ENCODE measurements around the gene SOX13.

The SOX13 gene

DNA sequence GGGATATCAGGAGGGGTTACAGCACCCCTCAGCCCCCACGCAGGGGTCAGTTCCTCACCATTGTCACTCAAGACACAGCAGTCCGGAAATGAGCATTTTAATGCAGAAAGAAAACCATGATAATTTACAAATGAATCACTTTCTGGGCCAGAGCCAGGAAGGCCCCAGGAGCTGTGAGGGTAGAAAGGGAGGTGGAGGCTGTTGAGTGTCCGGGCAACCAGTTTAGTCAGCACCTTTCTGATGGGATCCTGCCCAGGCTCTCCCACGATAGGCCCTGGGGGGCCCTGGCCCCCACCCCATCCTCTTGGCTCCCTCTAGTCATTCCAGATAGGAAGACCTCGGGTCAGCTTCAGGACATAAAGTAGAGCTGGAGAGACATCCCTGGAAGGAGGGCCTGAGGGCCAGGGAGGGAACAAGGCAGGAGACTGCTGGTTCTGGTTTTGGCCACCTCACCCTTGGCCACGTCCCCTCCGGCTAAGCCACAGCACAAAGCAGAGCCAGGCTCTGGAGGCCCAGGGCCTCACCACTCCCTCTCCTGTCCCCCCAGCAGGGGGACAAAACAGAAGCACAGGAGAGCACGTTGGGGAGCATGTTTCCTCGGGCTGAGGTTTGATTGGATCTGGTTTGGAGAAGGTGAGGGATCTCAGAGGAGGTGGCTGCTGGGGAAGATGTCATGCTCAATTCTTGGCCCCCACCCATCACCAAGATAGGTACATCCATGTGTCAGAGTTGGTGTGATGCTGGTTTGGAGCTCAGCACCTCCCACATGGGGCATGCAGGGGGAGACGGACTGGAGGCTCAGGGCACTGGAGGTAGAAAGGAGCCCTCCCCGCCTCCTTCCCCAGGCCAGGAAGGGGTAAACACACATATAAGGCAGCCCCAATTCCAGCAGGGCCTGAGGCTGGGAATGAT, 58.3 kb downstream of the SOX13 start:
- DNase-seq = no peak
- no peak for TF ChIP-seq POLR2A (IDR thresholded peaks at IDR 0.05; ENCODE audit: low read length)
- TF ChIP-seq GATA1 (IDR thresholded peaks at IDR 0.05; ENCODE audit: low read depth, low read length) = no peak

DNA sequence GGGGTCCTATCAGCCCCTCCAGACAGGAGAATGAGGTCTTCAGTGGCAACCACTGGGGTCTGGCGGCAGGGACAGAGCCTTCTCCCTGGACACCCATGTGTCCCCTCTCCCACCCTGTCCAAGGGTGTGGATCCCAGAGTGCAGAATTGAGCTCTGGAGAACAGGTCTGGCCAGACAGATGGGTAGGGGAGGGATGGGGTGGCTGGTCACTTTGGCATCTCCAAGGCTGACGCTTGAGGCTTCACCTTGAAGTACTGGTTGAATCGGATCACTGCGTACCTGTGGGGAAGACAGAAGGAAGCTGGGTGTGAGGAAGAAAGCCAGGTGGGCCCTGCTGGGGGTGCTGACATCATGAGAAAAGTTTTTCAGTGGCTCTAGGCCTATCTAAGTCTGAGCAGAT, 59.1 kb downstream of the SOX13 start:
- DNase-seq = no peak
- TF ChIP-seq POLR2A (IDR thresholded peaks at IDR 0.05; ENCODE audit: low read length) = no peak

- TF ChIP-seq GATA1 (IDR thresholded peaks at IDR 0.05; ENCODE audit: low read depth, low read length) (no peak), POLR2A (IDR thresholded peaks at IDR 0.05; ENCODE audit: low read length) (no peak)
- DNase-seq = no peak
Measured at GRCh38 chr1:204132718-204133117, 59.8 kb downstream of the SOX13 start.

DNA sequence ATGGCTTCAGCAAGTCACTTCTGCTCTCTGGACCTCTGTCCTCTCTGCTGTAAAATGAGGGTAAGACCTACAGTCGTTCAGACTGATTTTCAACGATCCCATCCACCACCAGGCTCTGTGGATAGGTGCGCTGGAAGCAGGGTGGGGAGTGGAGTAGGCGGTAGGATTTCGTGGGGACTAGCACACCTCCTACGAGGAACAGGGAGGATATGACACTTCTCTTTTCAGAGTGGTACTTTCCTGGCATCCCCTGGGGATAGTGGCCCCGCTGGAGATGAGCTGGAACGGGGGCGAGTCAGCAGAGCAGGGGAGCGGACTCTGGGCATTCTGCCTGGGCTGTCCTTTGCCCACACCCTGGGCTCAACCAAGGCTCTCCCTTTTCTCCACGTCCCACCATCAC, 61.2 kb downstream of the SOX13 start:
- TF ChIP-seq GATA1 (IDR thresholded peaks at IDR 0.05; ENCODE audit: low read depth, low read length) (no peak), POLR2A (IDR thresholded peaks at IDR 0.05; ENCODE audit: low read length) (no peak)

DNA sequence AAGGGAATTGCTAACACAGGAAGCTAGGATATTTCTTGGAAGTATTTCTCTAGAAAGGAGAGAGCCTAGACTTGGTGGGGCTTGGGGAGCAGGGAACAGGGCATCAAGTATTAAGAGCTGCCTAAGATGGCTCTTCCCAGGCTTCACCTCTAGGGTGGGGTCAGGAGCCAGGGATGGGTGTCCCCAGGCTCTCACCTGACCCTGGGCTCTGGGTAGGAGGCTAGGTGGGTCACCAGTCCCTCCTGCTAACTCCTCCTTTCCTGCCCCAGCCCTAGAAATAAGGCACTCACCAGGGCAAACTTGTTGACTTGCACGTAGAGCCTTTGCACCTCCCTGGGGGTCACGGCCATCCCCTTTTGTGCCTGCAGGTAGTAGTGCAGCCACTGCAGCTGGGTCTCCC, 63.9 kb downstream of the SOX13 start:
- no peak for DNase-seq
- TF ChIP-seq POLR2A (IDR thresholded peaks at IDR 0.05; ENCODE audit: low read length) (no peak), GATA1 (IDR thresholded peaks at IDR 0.05; ENCODE audit: low read depth, low read length) (no peak)

More for the DNA sequence above, 61.2 kb downstream of the SOX13 start:
- no peak for DNase-seq

GRCh38 chr1:204139088-204139487, 66.2 kb downstream of the SOX13 start:
- no peak for TF ChIP-seq POLR2A (IDR thresholded peaks at IDR 0.05; ENCODE audit: low read length)
- TF ChIP-seq GATA1 (IDR thresholded peaks at IDR 0.05; ENCODE audit: low read depth, low read length) = no peak

GRCh38 chr1:204139952-204140351, 67.0 kb downstream of the SOX13 start:
- no peak for TF ChIP-seq GATA1 (IDR thresholded peaks at IDR 0.05; ENCODE audit: low read depth, low read length)

More at GRCh38 chr1:204139088-204139487, 66.2 kb downstream of the SOX13 start:
- DNase-seq = no peak

GRCh38 chr1:204141131-204141530, 68.2 kb downstream of the SOX13 start:
- TF ChIP-seq GATA1 (IDR thresholded peaks at IDR 0.05; ENCODE audit: low read depth, low read length) (no peak), POLR2A (IDR thresholded peaks at IDR 0.05; ENCODE audit: low read length) (no peak)

More at GRCh38 chr1:204139952-204140351, 67.0 kb downstream of the SOX13 start:
- DNase-seq = no peak

DNA sequence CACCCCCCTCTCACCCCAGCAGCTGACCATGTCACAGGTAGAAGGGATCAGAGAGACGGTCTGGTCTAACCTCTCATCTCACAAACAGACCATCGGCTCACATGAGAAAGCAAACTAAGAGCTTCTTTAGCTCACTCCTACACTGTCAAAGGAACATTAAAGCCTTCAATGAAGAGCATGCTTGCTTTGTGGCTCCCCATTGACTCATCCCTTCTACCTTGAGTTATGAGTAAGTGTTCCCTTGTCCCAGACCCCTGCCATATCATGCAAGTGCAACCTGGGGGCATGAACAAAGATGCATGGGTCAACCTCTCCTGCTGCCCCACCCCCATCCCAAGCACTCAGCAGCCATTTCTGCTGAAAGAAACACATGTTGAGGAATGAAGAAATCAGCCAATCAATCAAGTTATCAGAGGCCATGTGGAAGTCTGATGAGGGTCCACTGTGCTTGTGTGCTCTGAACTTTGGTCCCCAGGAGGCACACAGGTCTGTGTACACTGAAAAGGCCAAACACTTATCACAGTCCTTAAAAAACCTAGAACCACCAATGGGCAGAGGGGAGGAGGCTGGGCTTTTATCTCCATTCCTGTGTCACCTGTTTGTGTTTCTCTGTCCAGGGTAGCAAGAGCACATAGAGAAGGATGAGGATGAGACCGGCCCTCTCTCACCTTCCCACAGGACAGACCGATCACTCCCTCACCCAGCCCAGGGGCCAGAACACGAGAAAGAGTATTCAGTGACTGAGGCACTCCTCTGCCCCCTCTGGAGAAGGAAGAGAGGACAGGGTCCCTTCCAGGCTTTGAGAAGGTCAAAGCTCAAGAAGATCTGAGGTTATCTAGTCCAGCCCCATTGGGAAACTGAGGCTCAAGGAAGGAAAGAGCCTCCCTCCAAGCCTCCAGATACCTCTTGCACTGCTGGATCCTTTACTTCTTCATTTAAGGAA, 69.4 kb downstream of the SOX13 start:
- DNase-seq = no peak

More at GRCh38 chr1:204141131-204141530, 68.2 kb downstream of the SOX13 start:
- no peak for DNase-seq

DNA sequence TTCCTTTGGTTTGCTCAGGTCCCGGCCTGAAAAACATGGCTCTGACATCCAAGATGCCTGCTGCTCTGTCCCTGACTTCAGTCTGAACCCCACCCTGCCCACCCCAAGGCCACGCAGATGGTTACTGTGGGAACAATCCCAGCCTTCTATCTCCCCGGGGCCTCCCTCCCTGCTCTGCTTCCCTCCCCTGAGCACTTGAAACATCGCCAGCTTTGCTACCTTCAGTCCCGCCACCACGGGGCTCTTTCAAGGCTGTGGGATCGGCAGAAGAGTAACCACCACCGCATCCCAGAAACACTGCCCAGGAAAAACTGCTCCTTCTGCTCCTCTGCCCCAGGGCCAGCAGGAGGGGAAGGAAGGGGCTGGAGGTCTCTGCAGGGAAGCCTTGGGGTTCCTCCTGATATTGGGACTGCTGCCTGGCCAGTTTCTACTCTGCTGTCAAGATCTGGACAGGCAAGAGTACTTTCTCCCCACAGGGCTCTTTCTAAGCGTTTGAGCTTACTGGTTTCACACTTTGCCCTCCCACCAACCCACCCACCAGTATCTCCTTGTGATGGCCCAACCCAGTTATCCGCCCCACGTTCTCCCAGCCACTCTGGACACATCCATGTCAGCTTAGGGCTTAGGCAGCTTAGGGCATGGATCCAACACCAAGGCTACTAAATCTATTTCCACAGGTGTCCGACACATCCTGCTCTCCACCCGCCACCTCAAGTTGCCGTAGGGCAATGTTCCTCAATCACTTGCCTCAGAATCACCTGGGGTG, 70.5 kb downstream of the SOX13 start:
- no peak for TF ChIP-seq GATA1 (IDR thresholded peaks at IDR 0.05; ENCODE audit: low read depth, low read length)
- TF ChIP-seq POLR2A (IDR thresholded peaks at IDR 0.05; ENCODE audit: low read length) = no peak
- DNase-seq = no peak

More for the DNA sequence above, 69.4 kb downstream of the SOX13 start:
- no peak for TF ChIP-seq GATA1 (IDR thresholded peaks at IDR 0.05; ENCODE audit: low read depth, low read length)
- TF ChIP-seq POLR2A (IDR thresholded peaks at IDR 0.05; ENCODE audit: low read length) = no peak

GRCh38 chr1:204145033-204145504, 72.2 kb downstream of the SOX13 start:
- no peak for TF ChIP-seq POLR2A (IDR thresholded peaks at IDR 0.05; ENCODE audit: low read length)
- no peak for TF ChIP-seq GATA1 (IDR thresholded peaks at IDR 0.05; ENCODE audit: low read depth, low read length)
- DNase-seq = no peak

DNA sequence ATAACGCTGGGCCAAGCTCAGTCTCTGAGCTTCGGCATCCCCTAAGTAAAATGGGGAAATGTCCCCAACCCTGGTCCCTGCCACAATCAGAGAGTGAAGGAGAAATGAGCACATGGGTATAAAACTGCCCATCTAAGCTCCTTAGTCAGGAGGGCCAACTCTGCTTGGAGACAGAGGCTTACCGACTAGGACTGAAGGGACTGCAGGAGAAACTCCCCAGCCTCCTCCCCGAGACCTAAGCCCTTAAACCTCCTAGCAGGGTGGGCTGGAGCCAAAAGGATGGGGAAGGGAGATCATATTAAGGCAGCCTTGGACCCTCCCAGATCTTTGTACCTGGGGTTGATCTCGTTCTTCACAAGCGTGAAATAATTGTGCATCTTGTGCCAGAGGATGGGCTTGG, 73.4 kb downstream of the SOX13 start:
- DNase-seq = no peak
- TF ChIP-seq GATA1 (IDR thresholded peaks at IDR 0.05; ENCODE audit: low read depth, low read length) = no peak

DNA sequence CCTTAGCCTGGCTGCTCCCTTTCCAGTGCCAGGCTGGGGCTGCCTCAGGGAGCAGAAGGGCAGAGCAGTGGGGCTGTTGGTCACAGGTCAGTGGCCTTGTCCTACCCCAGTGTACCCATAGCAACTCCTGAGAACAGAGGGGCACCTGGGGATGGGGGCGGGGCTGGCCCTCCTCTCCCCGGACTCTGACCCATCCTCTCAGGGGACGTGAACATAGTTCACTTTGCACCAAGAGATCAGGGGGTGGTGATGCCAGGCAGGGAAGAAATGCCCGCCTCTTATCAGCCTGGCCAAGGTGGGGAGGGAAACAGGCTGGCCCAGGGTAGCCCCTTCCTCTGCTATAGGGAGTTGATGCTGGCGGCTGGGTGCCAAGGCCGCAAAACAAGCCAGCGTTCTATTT, 74.0 kb downstream of the SOX13 start:
- TF ChIP-seq POLR2A (IDR thresholded peaks at IDR 0.05; ENCODE audit: low read length) = no peak
- no peak for DNase-seq

All from erythroblast (primary cell).